ENCODE results near the gene GAK. TPM values are rescaled to one million over a fixed set of nuclear protein-coding genes. Genes with fewer than 3 reads are reported as not detected.

GAK gene
- total RNA-seq, 1 experiment from 2014 or later = 117 TPM

- DNase-seq (no peak), ATAC-seq (no peak)
- Histone ChIP-seq H3K9me3 (ENCODE audit: low read length) (no peaks in the 10 kb centered on the region), H3K9me2 (replicated peaks; ENCODE audit: low read length) (no peaks in the 10 kb centered on the region), H3K27me3 (ENCODE audit: low read length) (no peaks in the 10 kb centered on the region), H3K27ac (ENCODE audit: low read length) (no peak overlapping the region), H3K36me3 (ENCODE audit: low read depth, low read length) (no peaks in the 10 kb centered on the region), H3K4me1 (ENCODE audit: insufficient read depth, low read length) (no peaks in the 10 kb centered on the region), H3K4me3 (ENCODE audit: low read length) (no peak overlapping the region), H2AFZ (ENCODE audit: low read length) (no peak overlapping the region), H3F3A (ENCODE audit: low read length, unreplicated experiment) (no peaks in the 10 kb centered on the region), H4K20me1 (ENCODE audit: low read length) (no peaks in the 10 kb centered on the region), H3K4me2 (ENCODE audit: low read length) (no peak overlapping the region), H3K9ac (ENCODE audit: low read length) (no peak overlapping the region), H3K79me2 (ENCODE audit: low read length) (no peaks in the 10 kb centered on the region)
- POLR2A ChIA-PET (ENCODE audit: unreplicated experiment) = no interaction called here
- CTCF ChIA-PET = no interaction called here
- intact Hi-C loops (cut with micrococcal nuclease) = no loop called here
- TF ChIP-seq EZH2phosphoT487 (IDR thresholded peaks at IDR 0.05; ENCODE audit: borderline replicate concordance, low read length) (no peak), EZH2 (IDR thresholded peaks at IDR 0.05; ENCODE audit: low read length, unreplicated experiment) (no peak)
- TF ChIP-seq, protein P1, sequence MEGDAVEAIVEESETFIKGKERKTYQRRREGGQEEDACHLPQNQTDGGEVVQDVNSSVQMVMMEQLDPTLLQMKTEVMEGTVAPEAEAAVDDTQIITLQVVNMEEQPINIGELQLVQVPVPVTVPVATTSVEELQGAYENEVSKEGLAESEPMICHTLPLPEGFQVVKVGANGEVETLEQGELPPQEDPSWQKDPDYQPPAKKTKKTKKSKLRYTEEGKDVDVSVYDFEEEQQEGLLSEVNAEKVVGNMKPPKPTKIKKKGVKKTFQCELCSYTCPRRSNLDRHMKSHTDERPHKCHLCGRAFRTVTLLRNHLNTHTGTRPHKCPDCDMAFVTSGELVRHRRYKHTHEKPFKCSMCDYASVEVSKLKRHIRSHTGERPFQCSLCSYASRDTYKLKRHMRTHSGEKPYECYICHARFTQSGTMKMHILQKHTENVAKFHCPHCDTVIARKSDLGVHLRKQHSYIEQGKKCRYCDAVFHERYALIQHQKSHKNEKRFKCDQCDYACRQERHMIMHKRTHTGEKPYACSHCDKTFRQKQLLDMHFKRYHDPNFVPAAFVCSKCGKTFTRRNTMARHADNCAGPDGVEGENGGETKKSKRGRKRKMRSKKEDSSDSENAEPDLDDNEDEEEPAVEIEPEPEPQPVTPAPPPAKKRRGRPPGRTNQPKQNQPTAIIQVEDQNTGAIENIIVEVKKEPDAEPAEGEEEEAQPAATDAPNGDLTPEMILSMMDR (conservative IDR thresholded peaks at IDR 0.05; ENCODE audit: low read depth, low read length) = no peak
- no TSS peak for BruUV-seq (replicated peaks)
Measured at GRCh38 chr4:848307-848691, 83.8 kb downstream of the GAK start.

DNA sequence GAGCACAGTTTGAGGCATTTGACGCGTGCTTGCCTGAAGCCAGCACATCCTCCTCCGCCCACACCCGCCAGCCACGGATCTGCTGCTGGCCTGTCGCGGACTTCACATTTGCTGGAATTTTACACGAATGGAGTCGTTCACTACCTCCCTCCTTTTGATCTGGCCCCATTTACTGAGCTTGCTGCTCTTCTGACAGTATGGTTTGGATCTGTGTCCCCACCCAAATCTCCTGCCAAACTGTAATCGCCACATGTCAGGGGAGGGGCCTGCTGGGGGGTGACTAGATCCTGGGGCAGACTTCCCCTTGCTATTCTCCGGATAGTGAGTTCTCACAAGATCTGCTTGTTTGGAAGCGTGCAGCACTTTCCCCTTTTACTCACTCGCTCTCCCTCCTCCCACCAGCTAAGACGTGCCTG is 86.3 kb downstream of the GAK start:
- Histone ChIP-seq H3K27me3 (ENCODE audit: low read length) (no peaks in the 10 kb centered on the region), H3K4me1 (ENCODE audit: insufficient read depth, low read length) (no peaks in the 10 kb centered on the region), H4K20me1 (ENCODE audit: low read length) (no peaks in the 10 kb centered on the region), H3K27ac (ENCODE audit: low read length) (no peak overlapping the region), H3K36me3 (ENCODE audit: low read depth, low read length) (no peaks in the 10 kb centered on the region; the same call in 1 of the 2 replicates), H3K4me2 (ENCODE audit: low read length) (no peak overlapping the region), H3K9me2 (replicated peaks; ENCODE audit: low read length) (no peaks in the 10 kb centered on the region), H3K9ac (ENCODE audit: low read length) (no peak overlapping the region), H3K4me3 (ENCODE audit: low read length) (no peak overlapping the region), H3K79me2 (ENCODE audit: low read length) (no peaks in the 10 kb centered on the region), H3K9me3 (ENCODE audit: low read length) (no peaks in the 10 kb centered on the region), H3F3A (ENCODE audit: low read length, unreplicated experiment) (no peaks in the 10 kb centered on the region), H2AFZ (ENCODE audit: low read length) (no peak overlapping the region)
- TF ChIP-seq, protein P1 (conservative IDR thresholded peaks at IDR 0.05; ENCODE audit: low read depth, low read length) = no peak
- TF ChIP-seq EZH2phosphoT487 (IDR thresholded peaks at IDR 0.05; ENCODE audit: borderline replicate concordance, low read length) (no peak), EZH2 (IDR thresholded peaks at IDR 0.05; ENCODE audit: low read length, unreplicated experiment) (no peak)
- BruUV-seq (replicated peaks) = no TSS peak
- POLR2A ChIA-PET (ENCODE audit: unreplicated experiment) = no interaction called here
- intact Hi-C loops (cut with micrococcal nuclease) = no loop called here
- DNase-seq (no peak), ATAC-seq (no peak)
- CTCF ChIA-PET = no interaction called here

DNA sequence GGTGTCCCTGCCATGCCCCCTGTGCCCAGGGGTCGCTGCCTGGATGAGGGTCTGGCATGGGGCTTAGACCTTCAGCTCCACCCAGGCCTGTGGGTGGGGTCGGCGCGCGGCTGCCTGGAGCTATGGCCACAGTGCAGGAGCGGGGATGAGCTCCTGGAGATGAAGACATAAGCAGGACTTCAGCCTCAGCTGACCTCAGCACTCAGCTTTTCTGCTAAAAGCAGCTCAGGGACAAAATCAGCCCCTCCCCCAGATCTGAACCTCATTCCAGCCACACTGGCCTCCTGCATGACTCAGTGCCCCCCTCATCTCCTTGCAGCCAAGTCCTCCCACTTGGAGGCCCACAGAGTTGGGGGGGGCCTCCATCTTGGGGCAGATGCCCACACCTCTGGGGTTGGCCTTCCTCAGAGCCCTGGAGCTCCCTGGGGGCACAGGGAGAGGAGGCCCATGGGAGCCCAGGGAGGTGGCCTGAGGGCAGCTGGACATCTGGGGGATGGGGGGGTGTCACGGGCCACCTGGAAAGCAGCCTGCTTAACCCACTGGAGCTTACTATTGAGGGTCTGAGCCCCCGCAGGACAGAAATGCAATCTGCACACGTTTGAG is 86.8 kb downstream of the GAK start:
- no TSS peak for BruUV-seq (replicated peaks)
- Histone ChIP-seq H3K79me2 (ENCODE audit: low read length) (no peaks in the 10 kb centered on the region), H3K27me3 (ENCODE audit: low read length) (no peaks in the 10 kb centered on the region), H3K4me2 (ENCODE audit: low read length) (no peak overlapping the region), H3K9me3 (ENCODE audit: low read length) (no peaks in the 10 kb centered on the region), H3K4me1 (ENCODE audit: insufficient read depth, low read length) (no peaks in the 10 kb centered on the region), H3K9me2 (replicated peaks; ENCODE audit: low read length) (no peaks in the 10 kb centered on the region), H3K36me3 (ENCODE audit: low read depth, low read length) (no peaks in the 10 kb centered on the region; the same call in 1 of the 2 replicates), H3K27ac (ENCODE audit: low read length) (no peak overlapping the region), H4K20me1 (ENCODE audit: low read length) (no peaks in the 10 kb centered on the region), H2AFZ (ENCODE audit: low read length) (no peak overlapping the region), H3F3A (ENCODE audit: low read length, unreplicated experiment) (no peaks in the 10 kb centered on the region), H3K4me3 (ENCODE audit: low read length) (no peak overlapping the region), H3K9ac (ENCODE audit: low read length) (no peak overlapping the region)
- ChIA-PET CTCF (no interaction called here), POLR2A (ENCODE audit: unreplicated experiment) (no interaction called here)
- DNase-seq (no peak), ATAC-seq (no peak)
- TF ChIP-seq, protein P1 (conservative IDR thresholded peaks at IDR 0.05; ENCODE audit: low read depth, low read length) = no peak
- TF ChIP-seq EZH2phosphoT487 (IDR thresholded peaks at IDR 0.05; ENCODE audit: borderline replicate concordance, low read length) (no peak), EZH2 (IDR thresholded peaks at IDR 0.05; ENCODE audit: low read length, unreplicated experiment) (no peak)
- intact Hi-C loops (cut with micrococcal nuclease) = no loop called here
